IPS-NIHi7 (cell line): Measurements from ENCODE around the gene HMGN1.

Experiments used
- DNase-seq: peaks from one replicate; pipeline ENCODE4 v3.0.0; 2012; ENCODE audit warnings: mixed read lengths; ENCODE audit errors: extremely low spot score

HMGN1 gene

DNA sequence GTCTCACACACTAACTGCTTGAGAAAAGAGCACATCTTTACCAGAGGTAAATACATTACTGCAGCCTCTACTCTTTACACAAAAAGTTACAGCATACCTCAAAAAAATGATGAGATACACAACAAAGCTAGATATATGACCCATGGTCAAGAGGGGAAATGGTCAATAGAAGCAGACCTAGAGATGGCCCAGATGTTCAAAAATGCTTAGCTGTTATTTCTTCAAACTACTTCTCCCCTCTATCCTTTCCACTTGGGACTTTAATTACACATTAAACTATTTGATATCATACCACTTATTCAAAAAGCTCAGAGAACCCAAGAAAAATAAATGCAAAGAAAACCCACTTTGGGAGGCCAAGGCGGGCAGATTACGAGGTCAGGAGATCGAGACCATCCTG, 48.3 kb downstream of the HMGN1 start:
- DNase-seq = no peak

GRCh38 chr21:39296891-39297290, 52.0 kb downstream of the HMGN1 start:
- DNase-seq = no peak
